GM20431 (cell line): ENCODE data around the gene ZCCHC7.
"Not testable (repeated sequence)": the region's sequence is repeated elsewhere in the genome, so short reads cannot be mapped to it uniquely, and the experiment has no call there.

Source experiments
- in situ Hi-C: fragments of 300-500 bp; cut with MseI, MboI; formaldehyde crosslinking; loops from one replicate; pipeline ENCODE4 v1.15.0; 2020; ENCODE audit warnings: low sequenced_read_pairs; ENCODE audit not compliant: unreplicated experiment

The ZCCHC7 gene

DNA sequence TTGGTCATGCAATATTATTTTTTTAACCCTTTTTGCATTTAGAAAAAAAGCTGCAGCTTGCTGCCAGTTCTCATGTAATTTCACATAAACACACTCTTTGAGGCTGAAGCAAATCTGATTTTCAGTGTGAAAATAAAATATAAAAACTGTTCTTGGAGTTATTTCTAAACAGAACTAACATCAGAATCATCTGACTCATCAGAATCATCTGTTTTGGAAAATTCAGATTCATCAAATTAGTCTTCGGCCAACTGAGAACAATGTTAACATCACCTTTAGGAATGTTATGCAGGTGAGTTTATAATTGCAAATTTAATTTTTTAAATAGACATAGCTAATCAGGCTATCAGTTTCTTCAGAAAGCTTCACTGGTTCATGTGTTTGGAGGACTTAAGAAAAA lies 45.3 kb downstream of the ZCCHC7 start:
- in situ Hi-C loops = no loop called here

DNA sequence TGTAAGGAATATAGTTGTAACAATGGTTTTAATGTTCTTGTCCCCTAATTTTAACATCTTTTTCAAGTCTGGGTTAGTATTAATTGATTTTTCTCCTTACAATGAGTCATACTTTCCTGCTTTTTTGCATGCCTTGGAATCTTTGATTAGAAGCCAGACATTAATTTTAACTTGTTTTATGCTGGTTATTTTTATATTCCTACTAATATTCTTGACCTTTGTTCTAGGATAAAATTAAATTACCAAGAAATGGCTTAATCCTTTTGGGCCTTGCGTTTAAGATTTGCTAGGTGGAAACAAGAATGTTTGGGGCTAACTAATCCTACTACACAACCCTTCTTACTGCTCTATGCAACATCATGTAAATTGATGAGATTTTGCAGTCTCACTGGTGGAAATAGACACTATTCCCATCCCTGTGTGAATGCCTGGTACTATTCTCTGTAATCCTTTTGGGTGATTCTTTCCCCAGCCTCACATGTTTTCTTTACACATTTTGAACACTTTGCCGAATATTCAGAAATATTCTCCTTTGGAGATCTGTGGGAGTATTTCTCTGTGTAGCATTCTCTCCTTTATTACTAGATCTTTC lies 47.2 kb downstream of the ZCCHC7 start:
- in situ Hi-C loops = no loop called here

DNA sequence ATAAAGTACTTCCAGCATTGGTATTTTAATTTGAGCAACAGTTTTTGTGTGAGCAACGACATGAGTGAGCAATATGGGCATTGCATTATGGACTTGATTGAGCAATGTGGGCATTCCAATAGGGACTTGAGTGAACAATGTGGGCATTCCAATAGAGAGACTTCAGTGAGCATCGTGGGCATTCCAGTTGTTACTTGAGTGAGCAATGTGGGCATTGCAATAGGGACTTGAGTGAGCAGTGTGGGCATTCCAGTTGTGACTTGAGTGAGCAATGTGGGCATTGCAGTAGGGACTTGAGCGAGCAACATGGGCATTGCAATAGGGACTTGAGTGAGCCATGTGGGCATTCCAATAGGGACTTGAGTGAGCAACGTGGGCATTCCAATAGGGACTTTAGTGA lies 52.2 kb downstream of the ZCCHC7 start:
- in situ Hi-C loops = no loop called here

DNA sequence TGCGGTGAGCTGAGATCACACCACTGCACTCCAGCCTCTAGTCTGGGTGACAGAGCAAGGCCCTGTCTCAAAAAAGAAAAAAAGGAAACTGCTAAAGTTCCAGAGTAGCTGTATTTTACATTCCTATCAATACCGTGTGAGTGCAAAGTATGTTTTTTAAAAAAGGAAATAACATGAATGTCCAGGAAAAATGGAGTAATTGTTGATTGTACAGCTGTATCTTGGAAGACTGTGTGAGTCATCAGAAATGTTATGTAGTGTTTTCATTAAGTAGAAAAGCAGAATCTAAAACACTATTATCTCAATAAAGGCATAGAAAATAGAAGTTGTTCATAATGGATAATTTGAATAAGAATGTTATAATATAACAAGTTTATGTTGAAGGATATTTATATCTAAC lies 53.9 kb downstream of the ZCCHC7 start:
- in situ Hi-C loops = no loop called here

DNA sequence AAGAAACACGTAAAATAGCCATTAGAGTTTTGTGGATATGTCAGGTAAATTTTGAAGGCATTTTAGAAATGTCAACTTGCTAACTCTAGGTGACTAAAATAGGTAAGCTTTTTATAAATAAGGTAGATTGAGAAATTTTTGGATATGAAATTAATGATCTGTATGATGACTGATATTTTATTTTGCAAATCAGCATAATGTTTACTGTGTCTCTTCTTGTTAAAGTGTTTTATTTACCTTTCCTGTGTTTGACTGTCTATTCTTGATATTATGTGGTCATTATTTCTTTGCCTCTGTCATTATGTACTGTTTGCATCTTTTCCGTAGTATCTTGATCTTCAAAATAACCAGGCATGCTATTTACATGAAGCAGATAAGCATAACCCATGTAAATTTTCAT lies 58.4 kb downstream of the ZCCHC7 start:
- in situ Hi-C loops = no loop called here

DNA sequence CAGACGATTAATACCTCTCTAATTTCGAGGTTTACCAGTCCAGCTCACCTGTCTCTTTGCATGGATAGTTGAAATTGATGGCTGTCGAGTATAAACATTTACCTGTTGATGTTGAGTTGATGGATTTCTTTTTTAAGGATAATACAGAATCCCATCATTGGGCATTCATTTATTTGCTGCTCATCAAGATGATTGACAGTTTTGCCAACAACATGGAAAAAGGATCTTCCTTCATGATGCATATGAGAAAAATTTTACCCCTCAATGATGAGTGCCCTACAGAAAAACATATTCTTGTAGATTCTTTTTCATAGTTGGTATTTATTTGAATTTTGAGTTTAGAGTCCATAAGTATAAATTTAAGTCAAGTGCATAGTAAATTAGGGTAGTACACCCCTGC lies 59.2 kb downstream of the ZCCHC7 start:
- in situ Hi-C loops = no loop called here

DNA sequence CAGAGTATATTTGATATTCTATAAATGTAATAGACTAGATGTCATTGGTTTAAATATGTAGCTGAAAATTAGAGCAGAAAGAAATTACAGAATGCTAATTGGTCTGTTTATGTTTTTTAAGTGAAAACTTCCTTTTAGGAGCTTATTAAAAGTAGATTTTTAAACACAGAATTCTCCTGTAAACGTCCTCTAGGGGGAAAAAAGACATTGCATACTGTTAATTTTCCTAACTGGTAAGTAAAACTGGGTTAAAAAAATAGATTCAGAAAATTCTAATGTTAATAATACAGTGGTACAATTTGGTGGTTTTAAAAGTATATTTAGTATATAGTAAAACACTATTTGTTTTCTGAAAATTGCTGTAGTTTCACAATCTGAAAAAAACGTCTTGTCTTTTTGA lies 59.8 kb downstream of the ZCCHC7 start:
- in situ Hi-C loops = no loop called here

DNA sequence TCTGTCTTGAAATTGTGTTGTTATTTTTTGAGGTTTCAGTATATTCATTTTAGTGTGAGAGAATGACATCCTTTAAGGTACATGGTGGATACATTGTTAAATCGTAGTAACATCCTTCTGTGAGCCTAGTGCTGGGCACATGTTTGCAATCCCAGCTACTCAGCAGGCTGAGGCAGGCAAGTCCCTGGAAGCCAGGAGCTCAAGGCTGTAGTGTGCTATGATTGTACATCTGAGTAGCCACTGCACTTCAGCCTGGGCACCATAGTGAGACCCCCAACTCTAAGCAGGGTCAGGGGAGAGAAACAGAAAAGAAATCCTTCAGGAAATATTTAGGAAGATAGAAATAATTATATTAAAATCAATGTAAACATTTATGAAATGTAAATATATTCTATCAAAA lies 62.3 kb downstream of the ZCCHC7 start:
- in situ Hi-C loops = no loop called here

DNA sequence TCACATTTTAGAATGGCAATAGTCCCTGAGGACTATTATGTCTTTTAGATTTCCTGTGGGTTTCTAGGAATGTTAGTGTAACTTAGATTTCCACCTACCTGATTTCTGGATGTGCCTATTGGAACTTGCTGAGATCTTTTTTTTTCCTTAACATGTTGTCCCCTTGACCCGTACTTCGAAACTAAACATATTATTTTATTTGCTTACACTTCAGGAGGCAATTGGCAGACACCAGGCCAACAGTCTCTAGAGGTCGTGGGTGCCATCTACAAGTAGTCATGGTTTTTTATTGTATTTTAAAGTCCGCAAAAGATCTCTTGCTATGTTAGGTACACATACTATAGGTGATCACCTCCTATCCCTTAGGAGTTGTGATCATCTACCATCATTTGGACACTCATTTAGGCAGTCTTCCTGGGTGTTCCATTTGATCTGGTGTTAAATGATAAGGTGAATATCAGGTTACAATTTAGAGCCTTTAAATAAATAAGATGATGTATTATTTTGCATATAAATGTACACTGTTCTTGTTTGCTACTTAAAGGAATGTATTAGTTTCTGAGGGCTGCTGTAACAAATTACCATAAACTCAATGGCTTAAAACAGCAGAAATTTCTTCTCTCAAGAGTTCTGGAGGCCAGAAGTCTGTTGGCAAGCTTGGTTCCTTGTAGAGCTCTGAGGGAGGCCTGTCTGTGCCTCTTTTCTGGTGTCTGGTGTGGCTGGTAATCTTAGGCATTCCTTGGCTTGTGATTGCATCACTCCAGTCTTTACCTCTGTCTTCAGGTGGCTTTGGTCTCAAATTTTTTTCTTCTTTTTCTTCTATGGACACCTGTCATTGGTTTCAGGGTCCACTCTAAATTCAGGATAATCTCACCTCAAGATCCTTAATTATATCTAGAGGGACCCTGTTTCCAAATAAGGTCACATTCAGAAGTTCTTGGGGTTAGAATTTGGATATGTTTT lies 64.8 kb downstream of the ZCCHC7 start:
- in situ Hi-C loops = no loop called here

DNA sequence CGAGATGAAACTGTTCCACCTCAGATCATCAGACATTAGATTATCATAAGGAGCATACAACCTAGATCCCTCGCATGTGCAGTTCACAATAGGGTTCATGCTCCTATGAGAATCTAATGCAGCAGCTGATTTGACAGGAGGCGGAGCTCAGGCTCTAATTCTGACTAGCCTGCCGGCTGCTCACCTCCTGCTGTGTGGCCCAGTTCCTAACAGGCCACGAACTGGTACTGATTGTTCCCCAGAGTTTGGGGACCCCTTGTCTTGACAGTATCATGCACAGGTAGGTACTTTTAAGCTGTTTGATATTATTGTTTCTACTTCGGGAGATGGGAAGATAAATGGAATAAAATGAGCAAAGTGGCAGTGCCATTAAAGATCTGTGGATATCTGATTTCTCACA lies 66.9 kb downstream of the ZCCHC7 start:
- in situ Hi-C loops = no loop called here

DNA sequence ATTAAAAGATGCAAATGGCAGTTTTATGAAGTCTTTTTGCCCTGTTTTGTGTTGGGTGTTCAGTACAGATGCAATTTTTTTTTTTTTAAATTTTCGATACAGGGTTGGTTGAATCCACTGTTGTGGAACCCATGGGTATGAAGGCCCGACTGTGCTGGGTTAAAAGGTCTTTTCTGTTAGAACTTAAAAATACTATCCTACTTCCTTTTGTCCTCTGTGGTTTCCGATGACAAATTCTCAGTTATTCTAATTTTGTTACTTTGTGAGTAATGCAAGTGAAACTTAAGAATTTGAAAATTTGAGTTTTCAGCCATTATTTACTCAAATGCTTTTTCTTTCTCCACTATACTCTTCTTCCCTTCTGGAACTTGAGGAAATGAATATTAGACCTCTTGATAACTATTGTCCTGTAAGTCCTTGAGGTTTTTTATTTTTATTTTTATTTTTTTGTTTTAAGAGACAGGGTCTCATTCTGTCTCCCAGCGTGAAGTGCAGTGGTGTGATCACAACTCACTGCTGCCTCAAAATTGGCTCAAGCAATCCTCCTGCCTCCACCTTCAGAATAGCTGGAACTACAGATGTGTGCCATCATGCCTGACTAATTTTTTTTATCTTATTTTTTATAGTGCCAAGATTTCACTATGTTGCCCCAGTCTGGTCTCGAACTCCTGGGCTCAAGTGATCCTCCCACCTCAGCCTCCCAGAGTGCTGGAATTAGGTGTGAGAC lies 67.5 kb downstream of the ZCCHC7 start:
- in situ Hi-C loops = no loop called here

DNA sequence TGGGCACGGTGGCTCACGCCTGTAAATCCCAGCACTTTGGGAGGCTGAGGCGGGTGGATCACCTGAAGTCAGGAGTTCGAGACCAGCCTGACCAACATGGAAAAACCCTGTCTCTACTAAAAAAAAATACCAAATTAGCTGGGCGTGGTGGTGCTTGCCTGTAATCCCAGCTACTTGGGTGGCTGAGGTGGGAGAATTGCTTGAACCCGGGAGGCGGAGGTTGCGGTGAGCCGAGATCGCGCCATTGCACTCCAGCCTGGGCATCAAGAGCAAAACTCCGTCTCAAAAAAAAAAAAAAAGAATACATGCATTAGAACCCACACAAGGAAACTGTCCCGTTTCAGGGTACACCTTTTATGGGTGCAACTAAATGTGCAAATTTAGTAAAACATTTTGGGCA lies 70.4 kb downstream of the ZCCHC7 start:
- in situ Hi-C loops = not testable (repeated sequence)

DNA sequence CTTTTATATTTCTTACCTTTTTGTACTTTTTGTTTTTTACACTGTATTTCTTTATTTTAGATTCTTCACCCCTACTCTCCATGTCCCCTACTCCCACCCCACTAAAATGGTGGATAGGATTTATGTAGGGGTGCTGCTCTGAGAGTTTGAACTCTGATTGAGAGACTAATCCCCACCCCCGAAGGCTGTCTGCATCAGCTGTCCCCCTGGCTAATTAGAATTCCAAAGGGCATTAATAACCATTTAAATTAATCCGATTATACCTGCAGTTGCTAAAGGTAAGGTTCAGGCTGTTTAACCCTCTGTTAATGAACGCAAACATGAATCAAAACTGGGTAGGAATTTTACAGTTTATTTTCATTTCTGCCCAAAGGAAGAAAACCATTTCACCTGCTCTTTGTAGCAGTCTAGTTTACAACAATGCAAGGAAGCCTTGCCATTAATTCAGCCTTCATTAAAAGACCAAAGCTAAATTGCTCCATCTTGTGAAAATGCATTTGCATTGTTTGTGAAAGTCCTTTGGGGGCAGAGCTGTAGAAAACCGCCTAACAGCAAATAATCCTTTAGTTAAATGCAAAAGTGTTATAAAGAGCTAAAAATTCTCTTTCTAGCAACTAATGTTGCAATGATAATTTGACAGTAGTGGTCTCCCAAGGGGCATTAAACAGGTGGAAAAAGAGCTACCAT lies 71.2 kb downstream of the ZCCHC7 start:
- in situ Hi-C loops = no loop called here

DNA sequence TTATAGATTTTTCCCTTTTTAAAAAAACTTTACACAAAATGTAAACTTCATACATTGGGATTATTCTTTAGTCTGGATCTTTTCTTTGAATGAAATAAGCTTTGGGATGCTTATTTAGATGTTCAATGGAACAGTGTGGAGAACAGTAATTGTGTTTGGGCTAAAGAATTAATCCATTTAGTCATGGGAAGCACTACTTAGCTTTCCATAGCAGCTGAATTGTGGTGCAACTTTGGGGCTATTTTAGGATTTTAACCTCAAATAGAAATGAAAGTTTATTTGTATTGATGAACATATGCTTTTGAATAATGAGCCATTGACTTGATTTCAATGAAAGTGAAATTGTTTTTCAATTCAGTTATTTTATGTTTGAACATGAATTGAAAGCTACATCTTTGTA lies 72.4 kb downstream of the ZCCHC7 start:
- in situ Hi-C loops = no loop called here

DNA sequence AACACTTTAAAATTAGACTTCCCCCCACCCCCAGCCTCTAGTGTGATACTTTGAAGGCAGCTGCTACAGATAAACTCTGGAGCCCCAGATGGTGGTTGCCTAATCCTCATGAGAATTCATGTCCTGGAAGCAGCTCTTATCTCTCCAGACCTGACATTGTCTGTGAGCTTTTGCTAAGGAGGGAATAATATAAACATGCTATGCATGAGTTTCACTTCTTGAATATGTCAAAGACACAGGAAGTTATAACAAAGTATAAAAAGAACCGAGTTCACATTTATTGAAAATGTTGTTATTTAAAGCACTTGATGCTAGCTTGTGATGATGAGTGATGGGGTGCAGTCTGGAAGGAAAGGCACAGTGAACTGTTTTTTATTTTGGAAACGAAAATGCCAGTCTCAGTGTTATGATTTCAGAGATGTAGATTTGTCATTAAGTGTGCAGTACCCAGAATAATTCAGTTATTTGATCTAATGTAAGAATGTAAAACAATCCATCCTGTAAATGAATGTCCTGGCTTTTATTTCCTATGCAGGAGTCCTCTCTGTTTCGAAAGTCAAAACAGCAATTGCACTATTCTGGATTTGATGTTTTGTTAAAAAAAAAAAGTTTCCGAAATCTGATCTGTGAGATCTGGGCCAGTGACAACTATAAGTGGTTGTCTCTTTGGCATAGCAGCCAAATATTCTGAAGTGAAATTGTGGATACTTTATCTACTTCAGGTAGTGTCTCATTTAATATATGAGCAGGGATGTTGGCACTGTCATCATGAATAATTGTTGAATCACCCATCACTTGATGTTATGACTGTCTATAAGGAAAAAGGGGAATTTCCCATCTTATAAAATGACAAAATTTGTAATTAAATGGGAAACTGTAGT lies 77.0 kb downstream of the ZCCHC7 start:
- in situ Hi-C loops = no loop called here

DNA sequence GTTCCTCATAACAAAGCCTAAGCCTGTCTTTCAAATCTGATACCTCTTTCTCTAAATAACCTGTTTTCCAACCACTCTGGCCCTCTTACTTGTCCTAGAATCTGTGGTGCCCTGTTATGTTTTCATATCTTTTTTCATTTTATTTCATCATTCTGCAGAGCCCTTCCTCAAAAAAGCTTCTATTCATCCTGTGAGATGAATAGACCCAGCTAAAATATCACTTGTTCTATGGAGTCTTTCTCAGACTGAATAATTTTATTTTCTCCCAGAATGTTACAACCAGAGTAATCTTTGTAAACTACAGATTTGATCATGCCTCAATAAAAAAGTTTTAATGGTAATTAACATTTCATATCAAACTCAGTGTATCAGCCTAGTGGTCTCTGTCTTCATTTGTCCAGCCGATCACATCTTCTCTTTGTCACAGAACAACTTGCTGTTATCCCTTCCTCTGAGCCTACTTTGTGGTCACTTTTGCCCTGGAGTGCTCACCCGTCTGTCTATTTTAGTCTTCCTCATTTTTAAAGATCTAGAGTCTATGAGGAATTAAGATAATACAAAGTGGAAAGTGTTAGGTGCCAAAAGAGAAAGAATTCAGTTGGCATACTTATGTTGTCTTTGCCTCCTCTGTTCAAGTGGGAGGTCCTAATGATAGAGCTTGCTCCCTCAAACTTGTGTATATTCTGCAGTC lies 77.8 kb downstream of the ZCCHC7 start:
- in situ Hi-C loops = no loop called here

DNA sequence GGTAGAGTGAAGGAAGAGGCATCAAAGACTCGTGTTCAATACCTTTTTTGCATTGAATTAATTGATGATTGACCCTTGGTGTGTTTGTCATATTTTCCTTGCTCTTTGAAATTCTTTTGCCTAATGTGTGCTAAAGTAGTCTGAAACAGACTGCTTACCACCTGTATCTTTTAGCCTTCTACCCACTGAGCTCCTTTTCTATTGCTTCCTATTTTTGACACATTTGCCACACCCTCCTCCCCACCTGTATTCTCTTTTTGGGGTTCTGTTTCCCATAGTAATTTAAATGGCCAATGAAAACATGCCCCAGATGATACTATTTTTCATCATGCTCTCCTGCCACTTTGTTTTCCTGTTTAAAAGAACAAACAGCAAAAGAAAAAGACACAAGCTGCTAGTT lies 78.5 kb downstream of the ZCCHC7 start:
- in situ Hi-C loops = no loop called here

DNA sequence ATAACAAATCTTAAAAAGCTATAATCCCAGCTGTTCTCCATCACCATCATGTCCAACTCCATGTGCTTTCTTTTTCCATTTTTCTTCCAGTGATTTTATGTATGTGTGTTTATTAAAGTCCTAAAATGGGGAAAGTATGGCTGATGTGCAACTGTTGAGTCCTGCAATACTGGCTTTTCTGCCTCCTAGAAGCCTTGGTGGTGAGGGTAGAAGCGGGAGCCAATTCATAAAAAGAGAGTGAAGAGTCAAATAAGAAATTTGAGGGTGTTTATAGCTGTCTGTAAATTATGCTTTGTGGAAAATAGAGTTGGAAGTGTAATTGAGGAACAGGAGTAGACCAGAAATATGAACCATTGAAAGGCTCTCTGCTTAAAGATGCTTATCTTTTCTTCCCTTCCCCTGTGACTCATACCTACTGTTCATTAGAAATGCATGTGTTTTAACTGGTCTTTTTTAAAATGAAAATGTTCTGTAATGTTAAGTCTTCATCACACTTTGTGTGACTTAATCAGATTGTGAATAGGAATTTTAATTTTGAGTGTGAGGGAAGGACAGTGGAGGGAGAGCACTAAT lies 80.1 kb downstream of the ZCCHC7 start:
- in situ Hi-C loops = no loop called here

DNA sequence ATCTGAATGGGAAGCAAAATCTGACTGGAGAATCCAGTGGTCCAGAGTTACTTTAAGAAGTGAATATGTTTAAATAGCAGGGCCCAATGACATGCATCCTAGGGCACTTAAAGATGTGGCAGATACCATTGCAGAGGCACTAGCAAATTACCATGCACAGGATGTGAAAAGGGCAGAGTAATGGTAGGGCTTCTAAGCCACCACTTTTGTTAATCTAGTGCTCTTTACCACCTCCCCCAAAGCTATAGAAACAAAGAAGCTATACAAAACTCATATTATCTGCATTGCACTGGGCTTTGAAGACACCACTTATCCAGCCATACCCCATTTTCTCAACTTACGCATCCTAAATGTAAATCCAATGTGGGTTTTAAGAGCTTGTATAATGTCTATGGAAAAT lies 81.2 kb downstream of the ZCCHC7 start:
- in situ Hi-C loops = no loop called here
